LNCaP clone FGC (cell line): ENCODE measurements around the gene ST6GAL1.
A peak's percentile ranks its signal among the peaks of the same experiment; 100 is the strongest.

Source experiments
- DNase-seq: peaks from one replicate; pipeline ENCODE4 v3.0.0-alpha.2; 2011; ENCODE audit warnings: low read depth
- H3K4me3 ChIP-seq: 2 replicates; pipeline ENCODE4 v1.5.1; 2011; ENCODE audit warnings: mild to moderate bottlenecking, low read depth, low read length, control low read depth
- TF ChIP-seq, protein P1 (sequence below): IDR thresholded peaks from 2 replicates; pipeline ENCODE4 v1.5.1; 2012; ENCODE audit warnings: mild to moderate bottlenecking; ENCODE audit not compliant: control insufficient read depth, insufficient read depth; ENCODE audit errors: extremely low read depth

ST6GAL1 gene

GRCh38 chr3:187039100-187039722, 108.9 kb downstream of the ST6GAL1 start:
- no peak for DNase-seq
- H3K4me3 ChIP-seq = no peak overlapping the region
- TF ChIP-seq, protein P1, sequence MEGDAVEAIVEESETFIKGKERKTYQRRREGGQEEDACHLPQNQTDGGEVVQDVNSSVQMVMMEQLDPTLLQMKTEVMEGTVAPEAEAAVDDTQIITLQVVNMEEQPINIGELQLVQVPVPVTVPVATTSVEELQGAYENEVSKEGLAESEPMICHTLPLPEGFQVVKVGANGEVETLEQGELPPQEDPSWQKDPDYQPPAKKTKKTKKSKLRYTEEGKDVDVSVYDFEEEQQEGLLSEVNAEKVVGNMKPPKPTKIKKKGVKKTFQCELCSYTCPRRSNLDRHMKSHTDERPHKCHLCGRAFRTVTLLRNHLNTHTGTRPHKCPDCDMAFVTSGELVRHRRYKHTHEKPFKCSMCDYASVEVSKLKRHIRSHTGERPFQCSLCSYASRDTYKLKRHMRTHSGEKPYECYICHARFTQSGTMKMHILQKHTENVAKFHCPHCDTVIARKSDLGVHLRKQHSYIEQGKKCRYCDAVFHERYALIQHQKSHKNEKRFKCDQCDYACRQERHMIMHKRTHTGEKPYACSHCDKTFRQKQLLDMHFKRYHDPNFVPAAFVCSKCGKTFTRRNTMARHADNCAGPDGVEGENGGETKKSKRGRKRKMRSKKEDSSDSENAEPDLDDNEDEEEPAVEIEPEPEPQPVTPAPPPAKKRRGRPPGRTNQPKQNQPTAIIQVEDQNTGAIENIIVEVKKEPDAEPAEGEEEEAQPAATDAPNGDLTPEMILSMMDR = no peak

DNA sequence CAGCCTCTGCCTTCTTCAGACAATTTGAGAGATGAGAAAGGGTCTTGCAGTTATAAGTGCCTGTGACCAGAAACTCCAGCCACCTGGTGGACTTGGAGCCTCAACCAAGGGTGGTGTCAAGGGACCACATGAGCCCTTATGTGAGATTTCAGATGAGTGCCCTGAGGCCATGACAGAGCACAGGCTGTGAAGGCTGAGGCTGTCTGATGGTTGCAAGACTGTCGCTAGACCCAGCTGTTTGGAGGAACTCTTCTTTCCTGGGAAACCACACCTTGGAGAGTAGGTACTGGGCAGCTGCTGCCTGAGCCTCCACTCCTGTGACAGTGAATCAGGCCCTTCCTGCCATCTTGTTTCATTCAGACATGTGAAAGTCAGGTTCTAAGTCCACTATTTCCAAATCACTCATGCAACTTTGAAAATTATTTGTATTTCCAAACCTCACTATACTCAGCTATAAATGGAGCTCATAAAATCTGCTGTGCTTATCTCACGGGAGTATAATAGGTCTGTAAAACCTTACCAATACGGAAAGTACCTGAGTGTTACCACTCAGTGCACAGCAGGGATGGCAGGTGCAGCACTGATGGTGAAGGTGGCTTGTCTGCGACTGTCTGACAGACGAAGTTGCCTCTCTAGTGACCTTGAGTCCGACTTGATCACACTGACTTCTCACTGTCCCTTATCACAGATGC, 109.5 kb downstream of the ST6GAL1 start:
- peak; percentile 30 for DNase-seq
- TF ChIP-seq, protein P1 = no peak
- H3K4me3 ChIP-seq = no peak overlapping the region

GRCh38 chr3:187040516-187041361, 110.4 kb downstream of the ST6GAL1 start:
- DNase-seq = no peak
- H3K4me3 ChIP-seq = no peak overlapping the region
- TF ChIP-seq, protein P1 = no peak

GRCh38 chr3:187041362-187042307, 111.3 kb downstream of the ST6GAL1 start:
- H3K4me3 ChIP-seq = no peak overlapping the region
- DNase-seq = no peak
- TF ChIP-seq, protein P1 = no peak

GRCh38 chr3:187042346-187042745, 112.0 kb downstream of the ST6GAL1 start:
- TF ChIP-seq, protein P1 = no peak
- H3K4me3 ChIP-seq = no peak overlapping the region
- DNase-seq = no peak

DNA sequence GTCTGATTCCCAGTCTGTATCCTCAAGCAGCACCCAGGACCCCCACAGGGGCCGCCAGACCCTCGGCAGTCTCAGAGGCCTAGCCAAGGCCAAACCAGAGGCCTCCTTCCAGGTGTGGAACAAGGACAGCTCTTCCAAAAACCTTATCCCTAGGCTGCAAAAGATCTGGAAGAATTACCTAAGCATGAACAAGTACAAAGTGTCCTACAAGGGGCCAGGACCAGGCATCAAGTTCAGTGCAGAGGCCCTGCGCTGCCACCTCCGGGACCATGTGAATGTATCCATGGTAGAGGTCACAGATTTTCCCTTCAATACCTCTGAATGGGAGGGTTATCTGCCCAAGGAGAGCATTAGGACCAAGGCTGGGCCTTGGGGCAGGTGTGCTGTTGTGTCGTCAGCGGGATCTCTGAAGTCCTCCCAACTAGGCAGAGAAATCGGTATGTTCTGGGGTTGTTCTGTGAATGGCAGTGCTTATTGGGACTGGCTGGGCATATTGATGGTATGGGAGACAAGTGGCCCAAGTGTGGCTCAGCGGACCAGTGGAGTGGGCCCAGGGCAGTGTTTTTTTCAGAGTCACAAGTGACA, 112.6 kb downstream of the ST6GAL1 start:
- TF ChIP-seq, protein P1 = no peak
- DNase-seq = no peak
- no peak overlapping the region for H3K4me3 ChIP-seq
